Sciatic nerve (tissue), 2 donors: Measurements from ENCODE around the gene BCAS3. TPM values are rescaled to one million over a fixed set of nuclear protein-coding genes. Genes with fewer than 3 reads are reported as not detected.

Experiments
- ATAC-seq: fragments of 200-7000 bp; cut with Tn5 transposase; one replicate; pipeline ENCODE4 v1.9.1; 2020; ENCODE audit warnings: mild to moderate bottlenecking, moderate library complexity
- DNase-seq: peaks from one replicate; pipeline ENCODE4 v3.0.0-alpha.2; 2020; ENCODE audit warnings: low spot score
- intact Hi-C: fragments of 100-400 bp; cut with DNase I; formaldehyde crosslinking; loops from one replicate; pipeline ENCODE4 v1.14.2; 2022
- total RNA-seq: library from RNA; stranded (reverse); fragmentation: NEBNext Ultra II Directional; extraction: Animal tissue kit (Norgen Biotek cat#: 25700); gene quantifications from one replicate; pipeline ENCODE4 v1.2.1, GENCODE V29; 2021
- donor health status: DM: no; HTN: no; CAD: no.
- donor health status: DM: no; HTN: no; CAD: no.

Gene BCAS3
- total RNA-seq, 1 donor from 2014 or later, result 42.5 TPM

- no peak for DNase-seq
- ATAC-seq, result no peak
- intact Hi-C loops, result no loop called here
Observed at GRCh38 chr17:61362396-61362795, 684.7 kb downstream of the BCAS3 start.

DNA sequence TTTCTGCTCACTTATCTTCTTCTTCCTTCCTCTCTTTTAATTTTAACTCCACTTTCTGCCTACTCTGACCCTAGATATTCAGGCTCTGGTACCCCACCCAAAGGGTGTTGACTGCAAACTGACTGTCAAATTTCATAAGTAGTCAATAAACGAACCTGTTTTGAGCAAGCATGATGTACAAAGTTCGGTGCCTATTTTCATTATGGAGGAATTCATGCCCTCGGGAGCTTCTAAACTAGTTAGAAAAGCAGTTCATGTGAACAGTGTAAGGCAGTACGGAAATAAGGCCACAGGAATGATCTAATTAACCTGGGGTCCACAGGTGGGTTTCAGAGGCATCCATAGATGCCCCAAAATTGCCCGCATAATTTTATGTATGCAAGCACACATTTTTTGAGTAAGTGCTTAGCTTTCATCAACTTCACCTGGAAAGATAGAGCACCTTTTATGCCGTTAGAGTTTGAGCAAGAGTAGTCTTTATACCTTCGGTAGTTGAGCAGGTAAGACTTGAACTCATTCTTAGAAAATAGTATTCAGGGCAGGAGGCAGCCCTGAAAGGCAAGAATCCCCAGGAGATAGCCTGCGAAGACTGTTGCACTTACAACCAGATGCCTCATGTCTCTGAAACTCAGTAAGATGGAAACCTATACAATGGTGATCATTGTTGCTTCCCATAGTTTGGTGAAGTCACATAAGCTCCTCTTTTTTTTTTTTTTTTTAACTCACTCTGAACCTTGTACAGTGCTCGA lies 685.4 kb downstream of the BCAS3 start:
- ATAC-seq (no peak), DNase-seq (no peak)
- intact Hi-C loops, result no loop called here

- no peak for ATAC-seq
- intact Hi-C loops, result no loop called here
Observed at GRCh38 chr17:61363601-61364462, 686.2 kb downstream of the BCAS3 start.

GRCh38 chr17:61364463-61364846 lies 686.8 kb downstream of the BCAS3 start:
- intact Hi-C loops, result no loop called here
- no peak for ATAC-seq
- DNase-seq, result no peak

More at GRCh38 chr17:61363601-61364462, 686.2 kb downstream of the BCAS3 start:
- no peak for DNase-seq

DNA sequence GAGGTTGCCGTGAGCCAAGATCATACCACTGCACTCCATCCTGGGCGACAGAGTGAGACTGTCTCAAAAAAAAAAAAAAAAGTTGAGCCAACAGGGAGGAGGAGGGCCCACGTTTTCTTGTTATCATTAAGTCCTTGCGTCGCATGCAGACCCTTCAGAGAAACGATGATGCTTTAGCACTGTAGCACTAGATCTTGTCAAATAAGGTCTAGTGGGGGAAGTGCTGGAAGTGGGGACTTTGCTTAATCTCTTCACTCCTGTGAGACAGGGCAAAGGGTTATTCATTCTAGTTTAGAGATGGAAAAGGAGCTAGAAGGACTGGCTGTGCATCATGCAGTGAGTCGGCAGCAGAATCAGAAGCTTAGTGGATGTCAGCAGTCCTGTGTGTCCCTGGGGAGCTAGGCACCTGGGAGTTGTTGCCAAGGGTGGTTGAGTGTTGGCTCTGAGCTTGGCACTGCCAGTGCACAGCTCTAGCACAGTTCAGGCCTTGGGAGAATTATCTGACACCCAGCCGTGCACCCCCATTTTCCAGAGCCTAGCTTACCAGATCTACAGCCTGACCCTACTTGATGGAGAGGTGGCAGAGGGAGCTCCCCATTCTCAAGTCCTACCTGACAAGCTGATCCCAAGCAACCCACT lies 688.5 kb downstream of the BCAS3 start:
- DNase-seq (no peak), ATAC-seq (no peak)
- intact Hi-C loops, result no loop called here

DNA sequence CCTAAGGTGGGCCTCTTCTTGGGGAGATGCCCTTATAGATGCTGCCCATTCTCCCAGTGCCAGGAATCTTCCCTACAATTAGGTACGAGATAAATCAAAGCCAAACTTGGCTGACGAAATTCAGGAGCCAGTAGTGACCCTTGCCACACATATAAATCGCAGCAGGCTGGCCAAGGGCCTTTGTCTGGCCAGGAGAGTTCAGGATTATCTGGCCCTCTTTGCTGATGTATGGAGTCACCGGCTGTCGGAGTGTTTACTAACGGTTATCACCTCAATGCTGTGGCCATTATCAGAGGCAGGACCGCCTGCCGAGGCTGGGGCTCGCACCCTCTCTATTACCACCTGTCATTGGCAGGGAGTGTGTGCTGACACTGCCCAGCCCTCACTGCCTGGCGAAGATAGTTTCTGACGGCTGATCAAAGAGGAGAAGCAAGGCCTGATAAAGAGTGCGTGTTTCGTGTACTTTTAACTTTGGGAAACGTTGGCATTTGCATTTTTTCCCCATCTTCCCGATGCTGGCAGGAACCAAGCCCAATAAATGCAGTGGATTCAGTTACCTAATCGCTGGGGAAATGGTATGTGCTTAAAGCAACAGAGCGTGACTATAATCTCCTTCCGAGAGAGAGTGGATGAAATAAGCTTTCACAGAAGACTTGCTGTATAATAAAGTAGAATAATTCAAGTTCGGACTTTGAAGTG lies 689.2 kb downstream of the BCAS3 start:
- no peak for ATAC-seq
- intact Hi-C loops, result no loop called here
- DNase-seq, result no peak

- intact Hi-C loops, result no loop called here
- no peak for DNase-seq
- no peak for ATAC-seq
Observed at GRCh38 chr17:61368049-61368831, 690.6 kb downstream of the BCAS3 start.

- intact Hi-C loops, result no loop called here
- ATAC-seq, result no peak
- DNase-seq, result no peak
Observed at GRCh38 chr17:61368832-61369450, 691.3 kb downstream of the BCAS3 start.

DNA sequence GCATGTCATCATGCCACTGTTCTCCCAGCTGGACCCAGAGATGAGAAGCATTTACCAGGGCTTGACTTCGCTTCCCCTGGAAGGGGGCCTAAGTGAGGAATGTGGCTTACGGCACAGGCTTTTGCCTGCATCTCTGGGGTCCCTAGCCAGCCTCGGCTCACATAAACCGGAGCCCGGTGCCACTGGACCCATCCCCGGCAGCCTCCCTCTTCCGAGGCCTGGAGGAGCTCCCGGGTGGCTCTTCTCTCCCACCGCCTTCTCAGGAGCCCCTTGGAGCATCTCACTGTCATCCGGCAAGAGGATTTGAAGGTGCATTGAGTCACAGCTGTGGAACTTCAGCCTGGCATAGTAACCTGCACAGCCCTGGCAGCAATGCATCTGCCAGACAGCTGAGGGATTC lies 692.1 kb downstream of the BCAS3 start:
- ATAC-seq (no peak), DNase-seq (no peak)
- intact Hi-C loops, result no loop called here

- no peak for DNase-seq
- no peak for ATAC-seq
- intact Hi-C loops, result no loop called here
Observed at GRCh38 chr17:61371179-61371578, 693.5 kb downstream of the BCAS3 start.

GRCh38 chr17:61371606-61372005 lies 694.0 kb downstream of the BCAS3 start:
- intact Hi-C loops, result no loop called here
- ATAC-seq (no peak), DNase-seq (no peak)

- intact Hi-C loops, result no loop called here
- ATAC-seq (no peak), DNase-seq (no peak)
Observed at GRCh38 chr17:61372436-61372835, 694.8 kb downstream of the BCAS3 start.

DNA sequence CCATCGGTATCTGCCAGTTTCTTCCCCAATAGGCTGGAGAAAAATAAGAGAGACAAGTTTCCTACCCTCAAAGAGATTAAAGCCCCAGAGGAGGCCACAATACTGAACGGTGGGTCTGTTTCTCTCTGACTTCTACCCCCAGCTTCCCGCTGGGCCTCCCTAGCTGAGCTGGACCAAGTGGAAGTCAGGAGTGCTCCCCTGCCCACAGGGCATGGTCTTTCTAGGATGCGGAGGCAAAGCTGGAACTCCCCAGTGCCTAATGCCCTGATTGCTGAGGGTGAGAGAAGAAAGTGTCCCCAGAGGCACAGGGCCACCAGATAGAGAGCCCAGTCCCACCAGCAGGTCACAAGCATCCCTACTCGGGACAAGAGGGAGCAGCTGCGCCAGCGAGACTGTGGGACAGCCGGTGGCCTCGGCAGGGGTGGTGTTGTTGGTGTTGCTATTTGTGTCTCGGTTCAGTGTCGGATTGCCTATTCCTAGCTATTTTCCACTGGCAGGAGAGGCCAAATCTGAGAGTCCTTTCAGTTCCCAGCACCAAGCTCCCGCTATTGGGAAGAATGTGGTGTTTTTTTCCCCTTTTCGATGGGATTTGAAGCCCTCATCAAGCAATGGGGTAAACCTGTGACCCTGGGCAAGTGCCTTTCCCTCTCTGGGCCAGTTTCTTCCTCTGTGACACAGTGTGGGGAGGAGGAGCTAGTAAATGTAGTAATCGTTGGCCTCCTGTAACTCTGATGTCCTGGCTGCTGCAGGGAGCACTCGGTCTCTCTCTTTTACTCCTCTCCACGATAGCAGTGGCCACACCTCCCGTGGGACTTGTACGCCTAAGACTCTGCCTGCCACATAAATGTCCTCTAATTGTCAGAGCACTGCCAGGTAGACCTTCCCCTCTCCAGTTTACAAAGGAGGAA lies 699.5 kb downstream of the BCAS3 start:
- intact Hi-C loops, result no loop called here
- ATAC-seq, result no peak
- peak; percentile 51 for DNase-seq

DNA sequence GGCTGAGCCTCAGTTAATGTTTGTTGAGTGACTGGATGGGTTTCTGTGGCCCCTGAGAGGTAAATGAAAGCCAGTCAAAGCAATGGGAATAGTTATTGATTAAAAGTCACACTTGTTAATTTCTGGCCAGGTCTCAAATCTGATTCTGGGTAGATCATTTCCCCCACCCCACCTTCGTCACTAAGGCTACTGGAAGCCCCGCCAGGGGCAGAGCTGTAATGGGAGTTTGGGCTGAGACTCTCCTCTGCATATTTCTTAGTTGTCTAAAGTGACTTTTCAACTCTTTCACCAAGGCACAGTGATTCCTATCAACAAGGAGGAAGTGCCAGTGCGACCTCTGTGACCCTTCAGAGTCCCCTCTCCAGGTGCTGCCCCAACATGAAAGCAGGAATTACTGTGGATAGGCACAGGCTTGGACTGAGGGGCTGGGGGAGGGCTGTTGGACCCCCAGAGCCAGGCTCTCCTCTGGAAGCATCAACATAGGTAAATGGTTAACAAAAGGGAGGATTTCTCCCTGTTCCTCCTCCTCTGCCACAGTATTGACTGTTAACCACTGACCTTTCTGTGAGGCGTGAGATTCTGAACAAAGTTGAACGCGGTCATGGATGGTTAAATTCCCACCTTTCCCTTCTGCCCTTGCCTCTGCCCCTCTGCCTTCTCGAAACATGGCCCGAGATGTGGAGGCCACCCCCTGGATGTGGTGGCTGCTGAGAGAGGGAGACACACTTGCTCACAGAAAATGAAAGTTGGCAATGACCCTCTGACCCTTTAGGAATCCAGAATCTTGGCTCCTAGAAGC lies 701.2 kb downstream of the BCAS3 start:
- intact Hi-C loops, result no loop called here
- no peak for DNase-seq
- ATAC-seq, result no peak

DNA sequence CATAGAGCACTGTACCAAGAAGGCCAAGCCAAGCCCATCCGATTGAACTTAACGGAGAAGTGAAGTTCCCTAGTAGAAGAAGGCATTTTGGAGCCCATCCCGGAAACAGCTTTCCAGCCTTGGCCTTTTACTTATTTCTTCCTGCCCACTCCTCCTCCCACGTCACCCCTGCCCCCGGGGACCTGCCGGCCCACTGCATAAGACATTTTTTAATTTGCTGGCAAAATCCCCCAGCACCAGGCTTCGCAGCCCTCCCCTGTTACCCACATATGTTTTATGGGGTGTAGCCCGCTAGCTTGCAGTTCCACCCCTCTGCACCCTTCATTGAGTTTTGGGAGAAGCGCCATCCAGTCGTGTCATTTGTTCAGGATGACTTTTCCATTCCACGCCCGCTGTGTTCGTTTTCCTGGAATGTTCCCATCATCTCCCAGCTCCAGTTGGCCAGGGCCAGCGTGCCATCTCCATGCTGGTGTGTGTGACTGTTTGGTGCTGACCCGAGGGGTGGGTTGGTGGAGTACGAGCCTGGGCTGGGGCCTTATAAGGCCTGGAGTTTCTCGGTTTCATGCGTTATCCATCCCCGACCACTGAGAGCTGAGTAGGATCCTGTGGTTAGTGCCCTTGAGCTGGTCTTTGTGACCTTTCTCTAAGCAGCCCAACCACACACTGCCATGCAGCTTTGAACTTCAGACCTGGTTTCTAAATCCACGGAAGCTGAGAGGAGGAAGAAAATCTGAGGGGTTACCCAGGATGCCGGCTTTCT lies 702.0 kb downstream of the BCAS3 start:
- intact Hi-C loops, result no loop called here
- ATAC-seq (no peak), DNase-seq (no peak)
